HG03196 (cell line): Measurements from ENCODE around the gene CLTB.

Experiments used
- ATAC-seq: cut with Tn5 transposase; IDR thresholded peaks from one replicate; pipeline ENCODE4 v1.9.1; 2021; ENCODE audit not compliant: unreplicated experiment

Gene CLTB

GRCh38 chr5:176383961-176384360 lies 32.4 kb downstream of the CLTB start:
- ATAC-seq = no peak

- ATAC-seq = no peak
These were observed 33.0 kb downstream of the CLTB start for GRCh38 chr5:176383248-176383905.

GRCh38 chr5:176382721-176383120 lies 33.6 kb downstream of the CLTB start:
- ATAC-seq = no peak

- no peak for ATAC-seq
These were observed 34.4 kb downstream of the CLTB start for GRCh38 chr5:176381979-176382378.

- ATAC-seq = no peak
These were observed 34.9 kb downstream of the CLTB start for GRCh38 chr5:176381423-176381822.

GRCh38 chr5:176379881-176380280 lies 36.5 kb downstream of the CLTB start:
- ATAC-seq = no peak

- no peak for ATAC-seq
These were observed 43.1 kb downstream of the CLTB start for GRCh38 chr5:176373100-176373818.

- no peak for ATAC-seq
These were observed 44.5 kb downstream of the CLTB start for GRCh38 chr5:176371621-176372539.

- ATAC-seq = no peak
These were observed 46.2 kb downstream of the CLTB start for GRCh38 chr5:176369934-176370711.

- ATAC-seq = no peak
These were observed 47.6 kb downstream of the CLTB start for GRCh38 chr5:176368726-176369125.

- ATAC-seq = no peak
These were observed 50.0 kb downstream of the CLTB start for GRCh38 chr5:176366232-176366894.

GRCh38 chr5:176365351-176366231 lies 50.7 kb downstream of the CLTB start, which contains the start of gene ARL10:
Gene ARL10 (plus strand): TSS chr5:176365487. CDS start chr5:176365564, 77 bp downstream.
- ATAC-seq = peak; percentile 28

- no peak for ATAC-seq
These were observed 51.5 kb downstream of the CLTB start for GRCh38 chr5:176364765-176365350.

- peak; percentile 8 for ATAC-seq
These were observed 54.2 kb downstream of the CLTB start for GRCh38 chr5:176362233-176362490.

- ATAC-seq = peak; percentile 87
These were observed 54.7 kb downstream of the CLTB start, which contains the start of gene KIAA1191 for GRCh38 chr5:176361437-176362232. Gene KIAA1191 (minus strand): TSS chr5:176361764. CDS start chr5:176359508, 2,256 bp downstream.

GRCh38 chr5:176360894-176361436 lies 55.4 kb downstream of the CLTB start:
- ATAC-seq = no peak

- no peak for ATAC-seq
These were observed 56.7 kb downstream of the CLTB start for GRCh38 chr5:176359658-176360057.

GRCh38 chr5:176356179-176356566 lies 60.2 kb downstream of the CLTB start:
- no peak for ATAC-seq
